Transverse colon (tissue), 4 donors: ENCODE data around the gene SLC4A3. TPM values are rescaled to one million over a fixed set of nuclear protein-coding genes. Genes with fewer than 3 reads are reported as not detected.

Source experiments
- DNase-seq: peaks from one replicate; pipeline ENCODE4 v3.0.0-alpha.2; 2019
- H3K27ac ChIP-seq, 4 donors: fragments of 200-600 bp; sonication (generic); 2 replicates each; pipeline ENCODE4 v1.5.1; 2016 to 2018; ENCODE audit warnings: inconsistent platforms in 4 of 4
- H3K27me3 ChIP-seq: fragments of 200-600 bp; sonication (generic); 2 replicates; pipeline ENCODE4 v1.5.1; 2017; ENCODE audit warnings: inconsistent platforms
- H3K36me3 ChIP-seq, 4 donors: fragments of 200-600 bp; sonication (generic); 2 replicates each; pipeline ENCODE4 v1.5.1; 2017 to 2019; ENCODE audit warnings: inconsistent platforms in 4 of 4
- H3K4me1 ChIP-seq, 4 donors: fragments of 200-600 bp; sonication (generic); 2 replicates each; pipeline ENCODE4 v1.5.1; 2017 to 2020; ENCODE audit warnings: inconsistent platforms in 4 of 4
- H3K4me3 ChIP-seq, 4 donors: fragments of 200-600 bp; sonication (generic); 1 replicate in 1 of 4; 2 replicates in 3 of 4; pipeline versions ENCODE4 v1.5.1 to v1.6.1; 2017 to 2019; ENCODE audit warnings: inconsistent platforms in 4 of 4
- H3K9me3 ChIP-seq, 2 donors: fragments of 200-600 bp; sonication (generic); 2 replicates each; pipeline ENCODE4 v1.5.1; 2017 to 2019; ENCODE audit warnings: inconsistent platforms in 2 of 2
- CTCF ChIP-seq, 5 experiments: fragments of 200-600 bp in 3 of 5; fragments of 450-650 bp in 2 of 5; sonication (generic) in 3 of 5; IDR thresholded peaks; 1 replicate in 2 of 5; 2 replicates in 3 of 5; pipeline ENCODE4 v1.5.1; 2016 to 2017; ENCODE audit warnings: antibody characterized with exemption in 5 of 5, inconsistent platforms in 3 of 5, mild to moderate bottlenecking in 2 of 5, moderate library complexity in 1 of 5
- EP300 ChIP-seq: sonication (generic); formaldehyde crosslinking; IDR thresholded peaks from one replicate; pipeline ENCODE4 v1.6.1; 2017; ENCODE audit warnings: antibody characterized with exemption, low read depth
- POLR2A ChIP-seq: fragments of 450-650 bp; IDR thresholded peaks from one replicate; pipeline ENCODE4 v1.6.1; 2016; ENCODE audit warnings: antibody characterized with exemption, mild to moderate bottlenecking, moderate library complexity
- POLR2AphosphoS5 ChIP-seq, 3 donors: sonication (generic); formaldehyde crosslinking; IDR thresholded peaks; one replicate each; pipeline ENCODE4 v1.6.1; 2016; ENCODE audit warnings: antibody characterized with exemption in 3 of 3
- WGBS, 2 donors: methylation state at CpG; one replicate each; pipeline ENCODE4 v1.1.5; 2018; ENCODE audit warnings: low coverage in 1 of 2; 5-methylcytosine and 5-hydroxymethylcytosine counted together
- in situ Hi-C, 4 donors: fragments of 200-750 bp; cut with MboI; loops; one replicate each; pipeline versions ENCODE4 v1.15.0 to v1.15.1; 2017; ENCODE audit warnings: low sequenced_read_pairs in 3 of 4, low pct_ligation_motif_present in 1 of 4, low pct_unique_long_range_greater_than_20kb in 1 of 4
- intact Hi-C: fragments of 100-400 bp; cut with DNase I; formaldehyde crosslinking; loops from one replicate; pipeline ENCODE4 v1.15.1; 2023; ENCODE audit warnings: low total_unique reads
- total RNA-seq, 4 donors: library from RNA; depleted of rRNA; stranded (reverse); fragments of >200 nt; gene quantifications; one replicate each; pipeline ENCODE4 v1.1.0, GENCODE V29; 2016

The SLC4A3 gene
- total RNA-seq, 4 donors from 2014 or later, result 0.32 to 25.9 (median 0.68) TPM; not detected in 1

DNA sequence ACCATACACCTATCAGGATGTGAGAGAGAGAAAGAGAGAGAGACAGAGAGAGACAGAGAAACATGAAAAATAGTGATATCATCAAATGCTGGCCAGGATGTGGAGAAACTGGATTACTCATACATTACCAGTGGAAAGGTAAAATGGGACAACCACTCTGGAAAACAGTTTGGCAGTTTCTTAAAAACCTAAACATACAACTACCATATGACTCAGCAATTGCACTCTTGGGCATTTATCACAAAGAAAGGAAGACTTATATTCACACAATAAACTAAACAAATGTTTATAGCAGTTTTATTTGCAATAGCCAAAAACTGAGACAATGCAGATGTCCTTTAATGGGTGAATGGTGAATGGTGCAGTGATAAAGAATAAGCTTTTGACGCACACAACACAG lies 29.1 kb downstream of the SLC4A3 start:
- in situ Hi-C loops, result no loop called here
- WGBS, 2 donors, result 75 to 78% methylated on average over 1 of the region's 1 CpG

GRCh38 chr2:219658196-219658846 lies 30.9 kb downstream of the SLC4A3 start:
- in situ Hi-C loops (no loop called here), intact Hi-C loops (no loop called here)
- TF ChIP-seq CTCF (IDR thresholded peaks at IDR 0.05), result no peak
- TF ChIP-seq POLR2A, result no peak
- no peak for TF ChIP-seq POLR2AphosphoS5 (IDR thresholded peaks at IDR 0.05)
- no peak for TF ChIP-seq EP300
- H3K27ac ChIP-seq, result no peak overlapping the region
- no peaks in the 10 kb centered on the region for H3K4me1 ChIP-seq
- H3K27me3 ChIP-seq, result peaks cover 21% of the 10 kb centered on the region
- no peak for DNase-seq
- H3K36me3 ChIP-seq, result no peaks in the 10 kb centered on the region
- no peaks in the 10 kb centered on the region for H3K9me3 ChIP-seq
- WGBS, 2 donors, result 60 to 66% methylated on average over 2 to 7 of the region's 7 CpGs
- H3K4me3 ChIP-seq, result no peak overlapping the region

More for the DNA sequence above, 29.1 kb downstream of the SLC4A3 start:
- Histone ChIP-seq H3K9me3 (no peaks in the 10 kb centered on the region), H3K27me3 (peaks cover 39% of the 10 kb centered on the region), H3K4me1 (no peaks in the 10 kb centered on the region), H3K36me3 (no peaks in the 10 kb centered on the region), H3K4me3 (no peak overlapping the region), H3K27ac (no peak overlapping the region)
- no peak for DNase-seq
- TF ChIP-seq EP300 (no peak), POLR2A (no peak), POLR2AphosphoS5 (IDR thresholded peaks at IDR 0.05) (no peak), CTCF (IDR thresholded peaks at IDR 0.05) (no peak)
- intact Hi-C loops, result no loop called here

GRCh38 chr2:219658874-219659273 lies 31.4 kb downstream of the SLC4A3 start:
- H3K4me3 ChIP-seq, result no peak overlapping the region
- no peak for DNase-seq
- H3K9me3 ChIP-seq, result no peaks in the 10 kb centered on the region
- H3K4me1 ChIP-seq, result no peaks in the 10 kb centered on the region
- in situ Hi-C loops (no loop called here), intact Hi-C loops (no loop called here)
- WGBS, 2 donors, result 73 to 83% methylated on average over 2 to 3 of the region's 3 CpGs
- peaks cover 16% of the 10 kb centered on the region for H3K27me3 ChIP-seq
- no peak overlapping the region for H3K27ac ChIP-seq
- no peak for TF ChIP-seq POLR2AphosphoS5 (IDR thresholded peaks at IDR 0.05)
- TF ChIP-seq EP300, result no peak
- no peak for TF ChIP-seq POLR2A
- no peak for TF ChIP-seq CTCF (IDR thresholded peaks at IDR 0.05)
- H3K36me3 ChIP-seq, result no peaks in the 10 kb centered on the region

- no peak for TF ChIP-seq CTCF (IDR thresholded peaks at IDR 0.05)
- no peak for TF ChIP-seq POLR2A
- no peak for TF ChIP-seq POLR2AphosphoS5 (IDR thresholded peaks at IDR 0.05)
- H3K9me3 ChIP-seq, result no peaks in the 10 kb centered on the region
- H3K27me3 ChIP-seq, result no peaks in the 10 kb centered on the region
- no peak for DNase-seq
- WGBS, 2 donors, result 54 to 55% methylated on average over 3 to 7 of the region's 7 CpGs
- peak overlapping the region in 2 of 4 donors; percentile 21 to 43 for H3K27ac ChIP-seq
- no peaks in the 10 kb centered on the region for H3K4me1 ChIP-seq
- in situ Hi-C loops, result no loop called here
- H3K4me3 ChIP-seq, result no peak overlapping the region
- intact Hi-C loops, result no loop called here
- H3K36me3 ChIP-seq, result no peaks in the 10 kb centered on the region
These were observed 33.9 kb downstream of the SLC4A3 start for GRCh38 chr2:219661197-219661954.
